Mesenchymal stem cell (in vitro differentiated cells and primary cell): Measurements from ENCODE around the gene OSMR.

ENCODE experiments used
- DNase-seq: peaks from one replicate; pipeline ENCODE4 v3.0.0-alpha.2; 2013
- H2AFZ ChIP-seq: one replicate; pipeline ENCODE4 v1.6.1; 2013; ENCODE audit warnings: low read depth, mild to moderate bottlenecking, control low read depth, inconsistent platforms, low read length, moderate library complexity
- H2AK5ac ChIP-seq: 2 replicates; pipeline ENCODE4 v1.6.1; 2013; ENCODE audit warnings: low read length, moderate library complexity, mild to moderate bottlenecking, inconsistent platforms; ENCODE audit not compliant: severe bottlenecking
- H2BK120ac ChIP-seq: one replicate; pipeline ENCODE4 v1.6.1; 2013; ENCODE audit warnings: low read depth, mild to moderate bottlenecking, inconsistent platforms, low read length, moderate library complexity
- H2BK12ac ChIP-seq, 2 experiments: one replicate each; pipeline ENCODE4 v1.6.1; 2013; ENCODE audit warnings: inconsistent platforms in 2 of 2, low read length in 2 of 2, mild to moderate bottlenecking in 2 of 2, moderate library complexity in 2 of 2, control low read depth in 1 of 2
- H2BK15ac ChIP-seq: one replicate; pipeline ENCODE4 v1.6.1; 2013; ENCODE audit warnings: mild to moderate bottlenecking, low read depth, inconsistent platforms; ENCODE audit not compliant: poor library complexity, severe bottlenecking
- H2BK5ac ChIP-seq: 2 replicates; pipeline ENCODE4 v1.6.1; 2013; ENCODE audit warnings: low read depth, mild to moderate bottlenecking, low read length, control low read depth, inconsistent platforms; ENCODE audit not compliant: poor library complexity, severe bottlenecking
- H3K14ac ChIP-seq, 2 experiments: one replicate each; pipeline ENCODE4 v1.6.1; 2013; ENCODE audit warnings: inconsistent platforms in 2 of 2, low read length in 2 of 2, control low read depth in 1 of 2, mild to moderate bottlenecking in 1 of 2, moderate library complexity in 1 of 2
- H3K18ac ChIP-seq, 2 experiments: one replicate each; pipeline ENCODE4 v1.6.1; 2013; ENCODE audit warnings: inconsistent platforms in 2 of 2, low read length in 2 of 2, control low read depth in 1 of 2, low read depth in 1 of 2, mild to moderate bottlenecking in 1 of 2
- H3K23ac ChIP-seq, 2 experiments: one replicate each; pipeline ENCODE4 v1.6.1; 2013; ENCODE audit warnings: inconsistent platforms in 2 of 2, low read length in 2 of 2, mild to moderate bottlenecking in 2 of 2, moderate library complexity in 2 of 2, control low read depth in 1 of 2
- H3K27ac ChIP-seq: 2 replicates; pipeline ENCODE4 v1.5.1; 2013; ENCODE audit warnings: mild to moderate bottlenecking, moderate library complexity, low read length, control low read depth, inconsistent platforms; ENCODE audit not compliant: poor library complexity, severe bottlenecking
- H3K27me3 ChIP-seq, 2 experiments: 2 replicates each; pipeline versions ENCODE4 v1.6.1 to v1.7.0; 2013; ENCODE audit warnings: low read length in 2 of 2, mild to moderate bottlenecking in 2 of 2, moderate library complexity in 2 of 2, control low read depth in 1 of 2, inconsistent platforms in 1 of 2; ENCODE audit not compliant: control insufficient read depth in 1 of 2, insufficient read depth in 1 of 2
- H3K36me3 ChIP-seq, 2 experiments: 2 replicates each; pipeline versions ENCODE4 v1.6.1 to v1.7.0; 2013; ENCODE audit warnings: low read length in 2 of 2, control low read depth in 1 of 2, inconsistent platforms in 1 of 2, low read depth in 1 of 2, mild to moderate bottlenecking in 1 of 2; ENCODE audit not compliant: insufficient read depth in 2 of 2, control insufficient read depth in 1 of 2
- H3K4ac ChIP-seq, 2 experiments: one replicate each; pipeline ENCODE4 v1.6.1; 2013; ENCODE audit warnings: inconsistent platforms in 2 of 2, low read length in 2 of 2, mild to moderate bottlenecking in 2 of 2, moderate library complexity in 2 of 2, control low read depth in 1 of 2, low read depth in 1 of 2
- H3K4me1 ChIP-seq: 2 replicates; pipeline ENCODE4 v1.6.1; 2013; ENCODE audit warnings: low read depth, low read length, control low read depth; ENCODE audit not compliant: control insufficient read depth, insufficient read depth
- H3K4me2 ChIP-seq: 2 replicates; pipeline ENCODE4 v1.6.1; 2013; ENCODE audit warnings: low read length, mild to moderate bottlenecking, inconsistent platforms; ENCODE audit not compliant: poor library complexity, severe bottlenecking
- H3K4me3 ChIP-seq, 2 experiments: 2 replicates each; pipeline versions ENCODE4 v1.5.1 to v1.7.0; 2013; ENCODE audit warnings: low read length in 2 of 2, mild to moderate bottlenecking in 2 of 2, control low read depth in 1 of 2, low read depth in 1 of 2; ENCODE audit not compliant: insufficient read depth in 1 of 2
- H3K79me1 ChIP-seq: replicated peaks from 2 replicates; pipeline ENCODE4 v1.6.1; 2013; ENCODE audit warnings: mild to moderate bottlenecking, control low read depth, low read length, inconsistent platforms; ENCODE audit not compliant: poor library complexity, severe bottlenecking
- H3K9ac ChIP-seq: 2 replicates; pipeline ENCODE4 v1.7.0; 2013; ENCODE audit warnings: mild to moderate bottlenecking, low read length, moderate library complexity
- H3K9me3 ChIP-seq: 2 replicates; pipeline ENCODE4 v1.7.0; 2013; ENCODE audit warnings: mild to moderate bottlenecking, low read length; ENCODE audit not compliant: control insufficient read depth
- H4K8ac ChIP-seq: one replicate; pipeline ENCODE4 v1.6.1; 2013; ENCODE audit warnings: inconsistent platforms, mild to moderate bottlenecking, low read length, moderate library complexity
- H4K91ac ChIP-seq: one replicate; pipeline ENCODE4 v1.6.1; 2013; ENCODE audit warnings: mild to moderate bottlenecking, low read length, inconsistent platforms
- WGBS: methylation state at CpG from one replicate; pipeline ENCODE4 v1.1.7; 2013; ENCODE audit warnings: mixed read lengths; 5-methylcytosine and 5-hydroxymethylcytosine counted together

Gene OSMR

GRCh38 chr5:38932854-38933408, 87.1 kb downstream of the OSMR start:
- H2AK5ac ChIP-seq, result no peak overlapping the region
- 94% methylated on average over 4 of the region's 4 CpGs for WGBS
- H3K23ac ChIP-seq, result no peak overlapping the region
- DNase-seq, result no peak
- no peak overlapping the region for H4K8ac ChIP-seq
- no peaks in the 10 kb centered on the region for H3K4me1 ChIP-seq
- no peak overlapping the region for H2BK12ac ChIP-seq
- H3K9me3 ChIP-seq, result no peaks in the 10 kb centered on the region
- H2BK5ac ChIP-seq, result no peak overlapping the region
- no peak overlapping the region for H4K91ac ChIP-seq
- peaks cover 30 to 99% of the 10 kb centered on the region in 2 experiments for H3K36me3 ChIP-seq
- H3K4me2 ChIP-seq, result no peak overlapping the region
- H2BK15ac ChIP-seq, result no peak overlapping the region
- no peak overlapping the region for H3K18ac ChIP-seq
- peaks cover 4% of the 10 kb centered on the region for H3K79me1 ChIP-seq
- no peak overlapping the region for H2AFZ ChIP-seq
- H3K14ac ChIP-seq, result no peak overlapping the region
- no peak overlapping the region for H3K9ac ChIP-seq
- H2BK120ac ChIP-seq, result no peak overlapping the region
- no peak overlapping the region for H3K4ac ChIP-seq
- no peak overlapping the region for H3K27ac ChIP-seq
- no peaks in the 10 kb centered on the region for H3K27me3 ChIP-seq
- no peak overlapping the region for H3K4me3 ChIP-seq

- H2BK120ac ChIP-seq, result no peak overlapping the region
- H2BK12ac ChIP-seq, result no peak overlapping the region
- H2BK15ac ChIP-seq, result no peak overlapping the region
- DNase-seq, result no peak
- no peak overlapping the region for H4K91ac ChIP-seq
- H4K8ac ChIP-seq, result no peak overlapping the region
- H2AK5ac ChIP-seq, result no peak overlapping the region
- no peak overlapping the region for H3K14ac ChIP-seq
- no peak overlapping the region for H3K4ac ChIP-seq
- no peaks in the 10 kb centered on the region for H3K9me3 ChIP-seq
- no peak overlapping the region for H3K4me2 ChIP-seq
- no peak overlapping the region for H3K4me3 ChIP-seq
- H3K4me1 ChIP-seq, result no peaks in the 10 kb centered on the region
- peaks cover 27 to 97% of the 10 kb centered on the region in 2 experiments for H3K36me3 ChIP-seq
- H3K9ac ChIP-seq, result no peak overlapping the region
- no peaks in the 10 kb centered on the region for H3K27me3 ChIP-seq
- no peak overlapping the region for H3K23ac ChIP-seq
- WGBS, result no CpG with 5 or more reads among the region's 1 CpG
- H2AFZ ChIP-seq, result no peak overlapping the region
- peaks cover 4% of the 10 kb centered on the region for H3K79me1 ChIP-seq
- H3K27ac ChIP-seq, result no peak overlapping the region
- no peak overlapping the region for H2BK5ac ChIP-seq
- H3K18ac ChIP-seq, result no peak overlapping the region
Observed at GRCh38 chr5:38935437-38935836, 89.6 kb downstream of the OSMR start.

GRCh38 chr5:38936269-38936668, 90.5 kb downstream of the OSMR start:
- Histone ChIP-seq H3K4me1 (no peaks in the 10 kb centered on the region), H2BK120ac (no peak overlapping the region), H4K91ac (no peak overlapping the region), H2AK5ac (no peak overlapping the region), H2BK5ac (no peak overlapping the region), H3K23ac (no peak overlapping the region), H3K36me3 (peaks cover 25 to 97% of the 10 kb centered on the region in 2 experiments), H3K14ac (no peak overlapping the region), H4K8ac (no peak overlapping the region), H3K4ac (no peak overlapping the region), H2BK12ac (no peak overlapping the region), H3K4me2 (no peak overlapping the region), H3K18ac (no peak overlapping the region), H3K4me3 (no peak overlapping the region), H2BK15ac (no peak overlapping the region), H3K27me3 (no peaks in the 10 kb centered on the region), H3K9ac (no peak overlapping the region), H3K27ac (no peak overlapping the region), H3K79me1 (peaks cover 2% of the 10 kb centered on the region), H2AFZ (no peak overlapping the region), H3K9me3 (no peaks in the 10 kb centered on the region)
- WGBS, result 95% methylated on average over 3 of the region's 6 CpGs
- DNase-seq, result no peak

DNA sequence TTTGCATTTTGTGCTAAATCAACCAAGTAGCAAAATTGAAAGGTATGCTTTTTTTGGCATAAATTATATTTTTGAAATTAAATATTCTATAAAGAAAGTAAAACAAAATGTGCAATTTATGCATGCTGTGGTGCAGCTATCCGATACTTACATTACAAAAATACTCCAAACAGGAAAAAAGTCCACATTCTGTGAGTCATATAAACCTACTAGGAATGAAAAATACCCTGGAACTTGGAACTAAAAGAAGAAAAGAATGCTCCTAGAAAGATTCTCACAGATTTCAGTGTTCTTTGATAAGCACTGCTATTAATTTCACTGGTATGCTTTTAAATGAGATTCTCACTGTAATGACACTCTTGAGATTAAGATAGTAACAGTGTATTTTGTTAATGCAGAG, 92.6 kb downstream of the OSMR start:
- Histone ChIP-seq H3K79me1 (peaks cover 4% of the 10 kb centered on the region), H3K27me3 (no peaks in the 10 kb centered on the region), H3K18ac (no peak overlapping the region), H4K8ac (no peak overlapping the region), H2BK5ac (no peak overlapping the region), H2AK5ac (no peak overlapping the region), H3K36me3 (peaks cover 19 to 96% of the 10 kb centered on the region in 2 experiments), H3K4me1 (no peaks in the 10 kb centered on the region), H3K4me3 (no peak overlapping the region), H3K9ac (no peak overlapping the region), H3K4me2 (no peak overlapping the region), H3K27ac (no peak overlapping the region), H2BK120ac (no peak overlapping the region), H2BK15ac (no peak overlapping the region), H3K9me3 (no peaks in the 10 kb centered on the region), H2AFZ (no peak overlapping the region), H3K23ac (no peak overlapping the region), H3K4ac (no peak overlapping the region), H4K91ac (no peak overlapping the region), H3K14ac (no peak overlapping the region), H2BK12ac (no peak overlapping the region)
- no peak for DNase-seq
- WGBS, result no CpG with 5 or more reads among the region's 1 CpG
